PFSK-1 (cell line): ENCODE data around the gene PHF13.

Source experiments
- FOXP2 ChIP-seq: optimal IDR thresholded peaks from 2 replicates; pipeline ENCODE3; 2011; ENCODE audit warnings: borderline replicate concordance, control low read depth, inconsistent platforms; ENCODE audit not compliant: insufficient read depth; ENCODE audit errors: extremely low read length, extremely low read depth
- POLR2AphosphoS5 ChIP-seq: IDR thresholded peaks from 2 replicates; pipeline ENCODE4 v1.6.1; 2012; ENCODE audit warnings: low read depth, mild to moderate bottlenecking, control low read depth, low read length, moderate library complexity
- SIN3A ChIP-seq: IDR thresholded peaks from 2 replicates; pipeline ENCODE4 v1.6.1; 2012; ENCODE audit warnings: mild to moderate bottlenecking, low read length, moderate library complexity, borderline replicate concordance; ENCODE audit not compliant: insufficient read depth
- TAF1 ChIP-seq: IDR thresholded peaks from 2 replicates; pipeline ENCODE4 v1.6.1; 2012; ENCODE audit warnings: low read length, control low read depth, borderline replicate concordance; ENCODE audit not compliant: insufficient read depth
- TF ChIP-seq, protein P1 (sequence below), 2 experiments: IDR thresholded peaks; 2 replicates each; pipeline versions ENCODE4 v1.6.1 to v1.8.0; 2011 to 2012; ENCODE audit warnings: low read depth in 2 of 2, low read length in 2 of 2, control low read depth in 1 of 2, inconsistent platforms in 1 of 2, mild to moderate bottlenecking in 1 of 2, moderate library complexity in 1 of 2; ENCODE audit not compliant: insufficient read depth in 1 of 2

Gene PHF13

DNA sequence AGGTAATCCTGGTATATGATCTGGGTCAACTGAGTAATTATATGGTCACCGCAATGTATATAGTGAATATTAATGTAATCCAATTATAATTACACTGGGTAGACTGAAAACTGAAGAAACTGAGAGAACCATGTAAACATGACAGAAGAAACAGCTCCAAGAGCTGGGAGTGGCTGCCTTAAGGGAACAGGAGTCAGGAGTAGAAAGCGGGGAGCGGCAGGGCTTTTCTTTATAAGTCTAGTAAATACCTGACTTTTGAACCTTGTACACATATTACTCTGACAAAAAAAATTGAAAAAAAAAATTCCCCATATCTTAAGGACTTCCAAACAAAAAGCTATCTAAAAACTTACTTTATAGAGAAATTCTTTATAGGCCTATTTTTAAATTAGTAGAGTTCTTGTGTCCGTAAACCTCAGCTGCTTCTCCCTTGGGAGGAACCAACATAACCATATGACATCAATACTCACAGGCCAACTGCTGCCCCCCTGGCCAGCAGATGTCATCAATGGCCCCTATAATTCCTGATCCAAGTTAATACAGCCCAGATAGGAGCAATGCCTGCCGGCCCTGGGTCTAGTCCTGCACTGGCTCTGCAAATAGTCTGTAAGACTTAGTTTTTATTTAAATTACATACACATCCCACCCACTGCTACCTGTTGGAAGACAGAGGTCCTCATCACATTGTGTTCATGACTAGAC lies 45.0 kb downstream of the PHF13 start:
- TF ChIP-seq FOXP2 (no peak), POLR2AphosphoS5 (no peak), SIN3A (no peak), TAF1 (no peak)
- TF ChIP-seq, protein P1, sequence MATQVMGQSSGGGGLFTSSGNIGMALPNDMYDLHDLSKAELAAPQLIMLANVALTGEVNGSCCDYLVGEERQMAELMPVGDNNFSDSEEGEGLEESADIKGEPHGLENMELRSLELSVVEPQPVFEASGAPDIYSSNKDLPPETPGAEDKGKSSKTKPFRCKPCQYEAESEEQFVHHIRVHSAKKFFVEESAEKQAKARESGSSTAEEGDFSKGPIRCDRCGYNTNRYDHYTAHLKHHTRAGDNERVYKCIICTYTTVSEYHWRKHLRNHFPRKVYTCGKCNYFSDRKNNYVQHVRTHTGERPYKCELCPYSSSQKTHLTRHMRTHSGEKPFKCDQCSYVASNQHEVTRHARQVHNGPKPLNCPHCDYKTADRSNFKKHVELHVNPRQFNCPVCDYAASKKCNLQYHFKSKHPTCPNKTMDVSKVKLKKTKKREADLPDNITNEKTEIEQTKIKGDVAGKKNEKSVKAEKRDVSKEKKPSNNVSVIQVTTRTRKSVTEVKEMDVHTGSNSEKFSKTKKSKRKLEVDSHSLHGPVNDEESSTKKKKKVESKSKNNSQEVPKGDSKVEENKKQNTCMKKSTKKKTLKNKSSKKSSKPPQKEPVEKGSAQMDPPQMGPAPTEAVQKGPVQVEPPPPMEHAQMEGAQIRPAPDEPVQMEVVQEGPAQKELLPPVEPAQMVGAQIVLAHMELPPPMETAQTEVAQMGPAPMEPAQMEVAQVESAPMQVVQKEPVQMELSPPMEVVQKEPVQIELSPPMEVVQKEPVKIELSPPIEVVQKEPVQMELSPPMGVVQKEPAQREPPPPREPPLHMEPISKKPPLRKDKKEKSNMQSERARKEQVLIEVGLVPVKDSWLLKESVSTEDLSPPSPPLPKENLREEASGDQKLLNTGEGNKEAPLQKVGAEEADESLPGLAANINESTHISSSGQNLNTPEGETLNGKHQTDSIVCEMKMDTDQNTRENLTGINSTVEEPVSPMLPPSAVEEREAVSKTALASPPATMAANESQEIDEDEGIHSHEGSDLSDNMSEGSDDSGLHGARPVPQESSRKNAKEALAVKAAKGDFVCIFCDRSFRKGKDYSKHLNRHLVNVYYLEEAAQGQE (IDR thresholded peaks at IDR 0.05; ENCODE audit: insufficient read depth in 1 of 2, low read depth in 2 of 2, low read length in 2 of 2), result no peak

DNA sequence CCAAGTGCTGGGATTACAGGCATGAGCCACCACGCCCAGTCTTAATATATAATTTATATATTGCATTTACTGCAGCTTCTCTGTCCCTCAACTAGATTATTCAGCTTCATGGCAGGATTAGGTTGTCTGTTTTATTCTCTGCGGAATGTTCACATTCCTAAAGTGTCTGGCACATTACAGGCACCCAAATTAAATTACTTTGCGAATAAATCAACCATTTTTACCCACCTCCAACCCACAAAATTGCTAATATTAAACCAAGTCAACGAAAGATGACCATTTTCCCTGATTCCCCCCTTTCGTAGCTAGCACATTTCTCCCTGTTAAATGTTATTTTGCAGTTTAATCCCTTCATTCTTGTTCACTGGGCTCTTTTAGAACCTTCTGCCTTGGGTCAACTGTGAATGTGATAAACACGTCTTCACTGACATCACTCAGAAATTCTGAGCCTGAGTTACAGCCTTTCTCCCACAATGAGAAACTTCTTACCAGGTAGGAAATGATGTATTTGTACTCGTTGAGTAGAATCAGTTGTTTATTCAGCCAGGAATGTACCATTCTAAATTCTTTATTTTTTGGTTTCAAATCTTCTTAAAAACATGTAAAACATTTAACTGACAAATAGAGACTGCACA lies 47.0 kb downstream of the PHF13 start:
- TF ChIP-seq POLR2AphosphoS5, result no peak
- TF ChIP-seq FOXP2, result no peak
- no peak for TF ChIP-seq TAF1
- TF ChIP-seq, protein P1 (IDR thresholded peaks at IDR 0.05; ENCODE audit: insufficient read depth in 1 of 2, low read depth in 2 of 2, low read length in 2 of 2), result no peak
- TF ChIP-seq SIN3A, result no peak

DNA sequence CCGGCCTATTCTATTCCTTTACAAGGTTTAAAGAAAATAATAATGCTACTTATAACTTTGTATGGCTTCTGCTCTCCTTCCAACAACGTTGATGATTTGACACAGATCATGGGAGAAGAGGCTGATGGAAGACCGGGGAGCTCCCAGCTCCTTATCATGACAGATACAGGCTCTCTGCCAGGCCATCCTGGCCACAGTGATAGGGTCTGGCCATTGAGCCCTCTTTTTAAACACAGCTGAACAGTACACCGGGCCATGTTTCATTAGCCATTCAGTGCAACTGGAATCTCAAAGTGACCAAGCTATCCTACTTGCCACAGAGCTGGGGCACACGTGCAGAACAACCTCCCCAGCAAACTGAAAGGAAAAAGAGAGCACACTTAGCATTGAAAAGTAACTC lies 53.2 kb downstream of the PHF13 start:
- TF ChIP-seq SIN3A, result no peak
- no peak for TF ChIP-seq POLR2AphosphoS5
- no peak for TF ChIP-seq FOXP2
- TF ChIP-seq TAF1, result no peak
- TF ChIP-seq, protein P1 (IDR thresholded peaks at IDR 0.05; ENCODE audit: insufficient read depth in 1 of 2, low read depth in 2 of 2, low read length in 2 of 2), result no peak

DNA sequence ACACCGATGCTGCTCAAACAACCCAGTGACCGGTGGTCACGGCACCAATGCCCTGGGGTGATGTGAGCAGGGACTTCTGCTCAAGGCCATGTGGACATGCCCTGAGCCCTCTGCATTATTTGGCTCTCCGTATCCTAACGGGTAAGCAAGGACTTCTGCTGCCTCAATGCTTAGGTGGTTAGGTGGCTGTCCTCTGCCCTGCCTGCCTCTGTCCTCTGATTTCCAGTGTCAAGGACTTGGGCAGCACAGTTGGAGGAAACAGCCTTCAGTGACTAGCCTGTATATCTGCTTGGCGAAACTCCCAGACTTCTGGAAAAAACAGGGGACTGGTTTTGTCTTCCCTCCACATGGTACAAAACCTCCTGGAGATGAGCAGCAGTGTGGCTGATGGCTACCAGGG lies 53.6 kb downstream of the PHF13 start:
- TF ChIP-seq POLR2AphosphoS5, result no peak
- TF ChIP-seq, protein P1 (IDR thresholded peaks at IDR 0.05; ENCODE audit: insufficient read depth in 1 of 2, low read depth in 2 of 2, low read length in 2 of 2), result no peak
- no peak for TF ChIP-seq SIN3A
- TF ChIP-seq FOXP2, result no peak
- TF ChIP-seq TAF1, result no peak
